ENCODE measurements around the gene ZNF620.
"Not testable (repeated sequence)": the region's sequence is repeated elsewhere in the genome, so short reads cannot be mapped to it uniquely, and the experiment has no call there.

ZNF620 gene

GRCh38 chr3:40505599-40506462 lies at the start of gene ZNF620:
TSS of gene ZNF620 (plus strand) at chr3:40506039. CDS start at chr3:40506353, 314 bp downstream.
- DNase-seq (ENCODE audit: low read depth, low spot score), result peak; percentile 94

GRCh38 chr3:40456279-40456939 lies 49.4 kb upstream of the ZNF620 start:
- DNase-seq (ENCODE audit: low read depth, low spot score), result peak; percentile 15

GRCh38 chr3:40456940-40457823 lies 48.7 kb upstream of the ZNF620 start, which contains the start of gene RPL14:
TSS of gene RPL14 (plus strand) at chr3:40457339. CDS start at chr3:40457472, 133 bp downstream.
- DNase-seq (ENCODE audit: low read depth, low spot score), result peak; percentile 95

GRCh38 chr3:40458473-40458872 lies 47.4 kb upstream of the ZNF620 start:
- no peak for DNase-seq (ENCODE audit: low read depth, low spot score)

GRCh38 chr3:40460481-40460880 lies 45.4 kb upstream of the ZNF620 start:
- not testable (repeated sequence) for DNase-seq (ENCODE audit: low read depth, low spot score)

- DNase-seq (ENCODE audit: low read depth, low spot score), result no peak
These were observed 44.7 kb upstream of the ZNF620 start for GRCh38 chr3:40461161-40461560.

- not testable (repeated sequence) for DNase-seq (ENCODE audit: low read depth, low spot score)
These were observed 43.0 kb upstream of the ZNF620 start for GRCh38 chr3:40462838-40463237.

- DNase-seq (ENCODE audit: low read depth, low spot score), result no peak
These were observed 42.3 kb upstream of the ZNF620 start for GRCh38 chr3:40463579-40463978.

GRCh38 chr3:40464339-40465110 lies 41.3 kb upstream of the ZNF620 start:
- DNase-seq (ENCODE audit: low read depth, low spot score), result no peak

GRCh38 chr3:40465111-40465407 lies 40.8 kb upstream of the ZNF620 start:
- no peak for DNase-seq (ENCODE audit: low read depth, low spot score)

GRCh38 chr3:40465456-40465855 lies 40.4 kb upstream of the ZNF620 start:
- no peak for DNase-seq (ENCODE audit: low read depth, low spot score)

- no peak for DNase-seq (ENCODE audit: low read depth, low spot score)
These were observed 37.8 kb upstream of the ZNF620 start for GRCh38 chr3:40468018-40468417.

- no peak for DNase-seq (ENCODE audit: low read depth, low spot score)
These were observed 35.1 kb upstream of the ZNF620 start for GRCh38 chr3:40470701-40471100.

GRCh38 chr3:40476478-40477470 lies 29.1 kb upstream of the ZNF620 start, which contains the start of gene ZNF619:
TSS of gene ZNF619 (plus strand) at chr3:40477122. CDS start at chr3:40477980, 858 bp downstream.
- peak; percentile 73 for DNase-seq (ENCODE audit: low read depth, low spot score)

GRCh38 chr3:40477666-40478065 lies 28.2 kb upstream of the ZNF620 start:
- DNase-seq (ENCODE audit: low read depth, low spot score), result no peak

- DNase-seq (ENCODE audit: low read depth, low spot score), result no peak
These were observed 18.7 kb upstream of the ZNF620 start for GRCh38 chr3:40487172-40487571.

- no peak for DNase-seq (ENCODE audit: low read depth, low spot score)
These were observed 14.9 kb upstream of the ZNF620 start for GRCh38 chr3:40490916-40491315.

- no peak for DNase-seq (ENCODE audit: low read depth, low spot score)
These were observed 11.1 kb upstream of the ZNF620 start for GRCh38 chr3:40494698-40495097.

GRCh38 chr3:40497288-40497687 lies 8.6 kb upstream of the ZNF620 start:
- DNase-seq (ENCODE audit: low read depth, low spot score), result no peak

- DNase-seq (ENCODE audit: low read depth, low spot score), result no peak
These were observed 5.9 kb upstream of the ZNF620 start for GRCh38 chr3:40499952-40500351.
